Measurements from ENCODE around the gene MSLN.
A peak's percentile ranks its signal among the peaks of the same experiment; 100 is the strongest.

Gene MSLN

DNA sequence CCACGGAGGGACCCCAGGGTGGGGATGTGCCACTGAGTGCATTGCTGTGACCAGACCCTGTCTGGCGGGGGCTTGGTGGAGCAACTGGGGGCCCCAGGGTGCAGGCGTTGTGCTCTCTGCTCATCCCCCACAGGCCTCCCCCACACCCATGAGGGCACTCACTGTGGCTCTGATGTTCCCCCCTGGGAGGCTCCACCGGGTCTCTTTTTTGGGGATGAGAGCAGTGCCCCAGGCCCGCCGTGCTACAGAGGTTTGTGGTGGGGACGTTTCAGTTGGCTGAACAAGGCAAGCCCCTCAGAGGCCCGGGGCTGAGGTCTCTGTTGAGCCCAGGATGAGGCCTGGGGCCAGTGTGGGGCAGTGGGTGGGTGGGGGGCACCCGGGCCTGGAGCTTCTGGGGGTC is 36.8 kb upstream of the MSLN start:
- no peak for DNase-seq

- DNase-seq, result no peak
Measured at GRCh38 chr16:724188-725040, 36.1 kb upstream of the MSLN start.

DNA sequence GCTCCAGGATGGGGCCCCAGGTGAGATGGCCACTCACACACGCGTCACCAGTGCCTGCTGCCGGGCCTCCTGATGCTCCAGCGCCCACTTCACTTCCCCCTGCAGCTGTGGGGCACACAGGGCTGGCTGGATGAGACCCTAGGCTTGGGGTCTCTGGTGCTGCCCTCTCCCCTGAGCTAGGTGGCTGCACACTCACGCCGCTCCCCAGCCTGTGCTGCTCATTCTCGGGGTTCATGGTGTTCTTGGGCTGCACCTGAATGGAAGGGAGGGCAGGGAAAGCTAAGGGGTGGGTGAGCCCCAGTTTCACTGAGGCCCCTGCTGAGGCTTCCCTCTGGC is 35.5 kb upstream of the MSLN start:
- no peak for DNase-seq

GRCh38 chr16:725463-726187 is 34.9 kb upstream of the MSLN start:
- DNase-seq, result no peak

GRCh38 chr16:726188-726437 is 34.4 kb upstream of the MSLN start:
- DNase-seq, result no peak

DNA sequence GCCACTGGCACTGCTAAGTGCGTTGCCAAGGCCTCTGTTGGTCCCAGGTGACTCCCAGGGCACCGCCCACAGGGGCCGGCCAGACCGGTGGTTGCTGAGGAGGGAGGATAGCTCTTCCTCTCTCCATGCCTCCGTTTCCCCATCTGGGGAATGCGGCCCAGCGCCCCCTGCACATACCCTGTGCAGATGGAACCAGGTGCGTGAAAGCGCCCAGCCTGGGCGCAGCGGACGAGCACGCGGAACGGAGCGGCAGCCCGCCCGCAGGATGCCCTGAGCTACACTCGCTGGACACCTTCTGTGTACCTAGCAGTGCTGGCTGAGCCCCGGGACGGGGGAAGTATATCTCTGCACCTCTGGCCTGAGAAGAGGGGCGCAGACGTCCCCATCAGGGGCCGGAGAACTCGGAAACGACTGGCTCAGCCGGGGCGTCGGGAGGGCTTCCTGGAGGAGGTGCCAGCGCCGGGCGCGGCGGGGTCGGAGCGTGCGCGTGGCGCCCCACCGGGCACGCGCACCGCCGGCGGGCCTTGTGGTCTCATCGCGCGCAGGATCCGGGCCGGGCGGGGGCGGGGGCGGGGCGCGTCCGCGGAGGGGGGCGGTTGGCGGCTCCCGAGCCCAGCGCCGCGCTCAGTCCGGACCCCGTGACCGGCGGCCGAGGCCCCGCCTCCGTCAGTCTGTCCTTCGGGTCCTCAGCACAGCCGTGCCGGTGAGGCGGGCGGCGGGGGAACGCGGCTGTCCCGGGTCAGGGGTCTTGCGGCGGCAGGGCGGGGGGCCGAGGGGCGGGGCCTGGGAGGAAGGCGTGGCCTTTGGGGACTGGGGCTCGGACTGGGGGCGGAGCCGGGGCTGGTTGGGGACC is 33.9 kb upstream of the MSLN start, which contains the start of the genes CCDC78 and HAGHL:
CCDC78 (minus strand) TSS at position 6 of the 853 bp plus-strand sequence. CDS start 76 bp downstream, outside the sequence.
HAGHL (plus strand) TSS at position 669 of the 853 bp plus-strand sequence. CDS start 404 bp downstream, outside the sequence.
- no peak for DNase-seq

- DNase-seq, result no peak
Measured at GRCh38 chr16:727291-727977, 33.1 kb upstream of the MSLN start.

DNA sequence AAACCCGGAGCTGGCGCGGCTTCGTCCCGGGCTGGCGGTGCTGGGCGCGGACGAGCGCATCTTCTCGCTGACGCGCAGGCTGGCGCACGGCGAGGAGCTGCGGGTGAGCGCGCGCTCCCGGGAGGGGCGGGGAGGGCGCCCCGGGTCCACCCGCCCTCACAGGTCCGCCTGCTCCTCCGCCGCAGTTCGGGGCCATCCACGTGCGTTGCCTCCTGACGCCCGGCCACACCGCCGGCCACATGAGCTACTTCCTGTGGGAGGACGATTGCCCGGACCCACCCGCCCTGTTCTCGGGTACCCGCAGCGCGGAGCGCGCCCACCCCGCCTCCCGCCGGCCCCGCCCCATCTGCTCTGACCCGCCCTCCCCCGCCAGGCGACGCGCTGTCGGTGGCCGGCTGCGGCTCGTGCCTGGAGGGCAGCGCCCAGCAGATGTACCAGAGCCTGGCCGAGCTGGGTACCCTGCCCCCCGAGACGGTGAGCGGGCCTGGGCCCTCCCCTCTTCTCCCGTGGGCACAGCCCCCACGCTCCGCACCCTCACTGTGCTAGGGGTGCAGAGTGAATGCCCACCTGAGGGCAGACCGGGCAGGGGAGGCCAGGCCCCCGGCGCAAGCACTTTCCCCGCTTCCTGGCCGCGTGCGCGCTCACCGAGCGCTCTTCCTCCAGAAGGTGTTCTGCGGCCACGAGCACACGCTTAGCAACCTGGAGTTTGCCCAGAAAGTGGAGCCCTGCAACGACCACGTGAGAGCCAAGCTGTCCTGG is 32.2 kb upstream of the MSLN start:
- peak; percentile 21 for DNase-seq

- no peak for DNase-seq
Measured at GRCh38 chr16:728890-729744, 31.4 kb upstream of the MSLN start.

DNA sequence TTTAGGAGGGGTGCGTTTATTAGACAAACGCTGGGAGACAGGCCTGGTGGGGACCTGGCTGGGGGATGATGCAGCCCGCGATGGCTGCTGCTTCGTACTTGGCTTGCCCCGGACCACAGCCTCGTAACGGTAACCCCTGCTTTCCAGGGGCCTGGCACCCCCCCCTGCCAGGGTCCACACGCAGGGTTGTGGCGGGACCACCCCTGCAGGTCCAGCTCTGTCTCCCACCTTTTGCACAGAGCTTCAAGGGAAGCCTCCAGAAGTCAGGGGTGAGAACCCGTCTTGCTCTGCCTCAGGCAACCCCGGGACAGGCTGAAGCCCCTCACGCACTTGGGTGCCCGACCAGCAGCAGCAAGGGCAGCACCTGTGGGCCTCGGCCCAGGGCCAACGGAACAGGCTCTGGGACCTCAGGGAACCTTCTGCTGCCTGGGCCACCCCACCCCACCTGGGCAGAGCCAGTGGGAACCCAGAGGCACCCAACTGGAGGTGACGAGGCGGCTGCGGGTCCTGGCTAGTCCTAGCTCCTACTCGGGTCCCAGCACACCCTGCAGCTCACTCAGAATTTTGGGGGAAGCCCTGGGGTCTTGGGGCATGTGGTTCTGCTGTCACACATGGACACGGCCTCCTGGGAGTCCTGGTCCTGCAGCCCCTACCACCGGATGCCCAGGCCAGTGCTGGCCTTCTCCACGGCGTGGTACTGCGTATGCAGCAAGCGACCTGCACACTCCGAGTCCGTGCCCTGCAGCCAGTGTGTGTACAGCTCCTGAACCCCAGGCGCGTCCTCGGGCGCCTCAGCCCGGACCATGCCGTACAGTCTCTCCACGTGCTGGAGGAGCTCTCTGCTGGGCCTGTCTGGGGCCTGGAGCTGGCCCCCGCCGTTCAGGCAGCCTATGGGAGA is 30.5 kb upstream of the MSLN start:
- DNase-seq, result no peak

GRCh38 chr16:730666-731509 is 29.6 kb upstream of the MSLN start:
- DNase-seq, result no peak

DNA sequence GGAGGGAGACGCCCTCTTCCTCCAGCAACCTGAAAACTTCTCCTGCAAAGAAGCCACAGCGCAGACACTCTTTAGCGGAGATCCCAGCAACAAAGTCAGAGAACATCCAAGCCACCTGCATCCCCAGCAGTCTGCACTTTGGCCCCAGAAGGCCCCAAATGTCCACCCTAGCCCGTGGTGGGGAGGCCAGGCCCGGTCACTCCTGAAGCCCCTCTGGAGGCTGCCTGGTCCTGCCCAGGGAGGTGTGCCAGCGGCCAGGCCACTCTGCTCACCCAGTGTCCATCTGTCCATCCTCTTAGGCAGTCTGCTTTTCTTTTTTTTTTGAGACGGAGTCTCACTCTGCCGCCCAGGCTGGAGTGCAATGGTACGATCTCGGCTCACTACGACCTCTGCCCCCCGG is 28.2 kb upstream of the MSLN start:
- DNase-seq, result no peak

DNA sequence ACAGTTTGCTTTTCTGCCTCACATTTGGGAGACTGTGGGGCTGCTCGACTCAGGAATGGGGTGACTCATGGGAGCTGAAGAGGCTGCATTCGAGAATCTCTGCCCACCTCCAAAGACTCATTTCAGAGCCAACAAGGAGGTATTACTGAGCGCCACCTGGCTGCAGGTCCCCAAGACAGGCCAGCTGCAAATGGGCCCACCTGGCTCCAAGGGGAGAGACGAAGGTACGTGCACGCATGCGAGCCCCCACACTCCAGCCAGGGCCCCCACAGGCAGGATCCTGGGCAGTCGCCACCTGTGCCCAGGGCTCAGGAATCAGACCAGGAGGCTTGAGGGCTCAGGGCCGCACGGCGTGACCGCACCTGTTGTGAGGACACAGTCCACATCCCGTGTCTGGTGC is 27.6 kb upstream of the MSLN start:
- no peak for DNase-seq

DNA sequence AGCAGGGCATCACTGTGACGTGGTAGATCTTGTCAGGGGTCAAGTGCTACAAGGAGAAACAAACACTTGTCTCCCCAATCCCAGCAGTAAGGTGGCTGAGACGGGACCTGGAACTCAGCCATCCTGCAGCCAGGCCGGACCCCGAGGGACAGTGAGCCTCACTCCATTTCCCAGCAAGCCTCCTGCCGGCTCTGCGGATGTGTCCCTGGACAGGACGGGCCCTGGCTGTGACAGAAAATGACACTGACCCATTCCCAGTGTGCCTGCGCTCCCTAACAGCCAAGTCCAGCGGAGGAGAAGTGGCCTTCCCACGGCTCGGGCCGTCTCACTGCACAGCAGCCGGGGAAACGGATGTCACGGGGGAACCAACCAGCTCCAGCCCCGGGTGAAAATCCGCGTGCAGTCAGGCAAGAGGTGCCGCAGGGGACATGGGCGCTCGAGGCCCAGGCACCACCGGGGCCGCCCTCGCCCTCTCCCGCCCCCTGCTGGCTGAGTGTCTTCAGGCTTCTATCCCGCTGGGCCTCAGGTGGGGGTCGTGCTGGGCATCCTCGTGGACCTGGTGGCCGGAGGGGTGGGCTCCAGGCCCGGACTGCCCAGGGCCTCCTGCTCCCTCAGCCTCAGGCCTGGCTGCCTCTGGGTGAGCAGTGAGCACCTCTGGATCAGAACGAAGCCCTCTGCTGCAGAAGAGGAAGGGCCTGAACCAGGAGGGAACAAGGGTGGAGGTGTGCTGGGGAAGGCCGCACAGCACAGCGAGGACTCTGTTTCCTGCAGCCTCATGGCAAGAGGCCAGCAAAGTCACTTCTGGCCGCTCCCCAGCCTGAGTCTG is 26.9 kb upstream of the MSLN start:
- DNase-seq, result no peak

DNA sequence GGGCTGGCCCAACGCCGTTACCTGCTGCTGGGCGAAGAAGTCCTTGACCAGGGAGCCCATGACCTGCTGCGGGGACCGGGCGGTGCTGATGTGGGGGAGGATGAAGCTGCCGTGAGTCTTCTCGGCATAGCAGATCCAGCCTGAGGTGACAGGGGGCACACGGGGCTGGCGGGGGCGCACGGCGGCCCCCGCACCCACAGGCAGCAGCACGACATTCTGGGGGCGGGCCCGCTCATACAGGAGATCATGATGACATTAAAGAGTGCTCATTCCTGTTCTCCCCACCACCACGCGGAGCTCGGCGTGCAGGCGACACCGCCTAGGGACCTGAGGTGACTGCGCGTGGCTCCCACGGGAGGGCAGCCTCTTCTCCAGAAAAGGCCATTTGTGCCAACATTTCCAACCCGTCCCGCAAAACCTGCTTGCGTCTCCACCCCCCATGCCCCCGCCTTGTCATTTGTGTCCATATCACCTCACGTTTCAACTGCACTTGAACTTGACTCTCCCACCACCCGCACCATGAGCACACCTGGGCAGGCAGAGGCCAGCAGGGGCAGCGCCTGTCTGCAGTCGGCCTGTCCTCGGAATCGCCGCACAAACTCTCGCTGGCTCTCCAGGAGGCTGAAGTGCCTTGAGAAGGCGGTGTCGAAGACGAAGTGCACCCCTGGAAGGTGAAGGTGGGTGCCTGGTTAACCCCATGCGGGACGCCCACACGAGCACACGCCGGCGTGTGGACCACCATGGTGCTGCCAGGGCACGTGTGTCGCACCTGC is 26.1 kb upstream of the MSLN start:
- DNase-seq, result no peak

- DNase-seq, result no peak
Measured at GRCh38 chr16:734981-735881, 25.3 kb upstream of the MSLN start.
